AG09309 (cell line): ENCODE data around the gene LAD1.

Experiments
- DNase-seq: peaks from one replicate; pipeline ENCODE4 v3.0.0-alpha.2; 2010; ENCODE audit warnings: low read depth
- H3K4me3 ChIP-seq: 2 replicates; pipeline ENCODE4 v1.5.1; 2011; ENCODE audit warnings: mild to moderate bottlenecking, low read depth, low read length, moderate library complexity; ENCODE audit not compliant: control insufficient read depth
- CTCF ChIP-seq: IDR thresholded peaks from 2 replicates; pipeline ENCODE4 v1.5.1; 2011; ENCODE audit warnings: mild to moderate bottlenecking, low read depth, low read length, inconsistent platforms; ENCODE audit not compliant: insufficient read depth, control insufficient read depth; ENCODE audit errors: missing control alignments

Gene LAD1

GRCh38 chr1:201420608-201421002, 21.5 kb upstream of the LAD1 start:
- no peak overlapping the region for H3K4me3 ChIP-seq
- DNase-seq: no peak
- no peak for TF ChIP-seq CTCF

DNA sequence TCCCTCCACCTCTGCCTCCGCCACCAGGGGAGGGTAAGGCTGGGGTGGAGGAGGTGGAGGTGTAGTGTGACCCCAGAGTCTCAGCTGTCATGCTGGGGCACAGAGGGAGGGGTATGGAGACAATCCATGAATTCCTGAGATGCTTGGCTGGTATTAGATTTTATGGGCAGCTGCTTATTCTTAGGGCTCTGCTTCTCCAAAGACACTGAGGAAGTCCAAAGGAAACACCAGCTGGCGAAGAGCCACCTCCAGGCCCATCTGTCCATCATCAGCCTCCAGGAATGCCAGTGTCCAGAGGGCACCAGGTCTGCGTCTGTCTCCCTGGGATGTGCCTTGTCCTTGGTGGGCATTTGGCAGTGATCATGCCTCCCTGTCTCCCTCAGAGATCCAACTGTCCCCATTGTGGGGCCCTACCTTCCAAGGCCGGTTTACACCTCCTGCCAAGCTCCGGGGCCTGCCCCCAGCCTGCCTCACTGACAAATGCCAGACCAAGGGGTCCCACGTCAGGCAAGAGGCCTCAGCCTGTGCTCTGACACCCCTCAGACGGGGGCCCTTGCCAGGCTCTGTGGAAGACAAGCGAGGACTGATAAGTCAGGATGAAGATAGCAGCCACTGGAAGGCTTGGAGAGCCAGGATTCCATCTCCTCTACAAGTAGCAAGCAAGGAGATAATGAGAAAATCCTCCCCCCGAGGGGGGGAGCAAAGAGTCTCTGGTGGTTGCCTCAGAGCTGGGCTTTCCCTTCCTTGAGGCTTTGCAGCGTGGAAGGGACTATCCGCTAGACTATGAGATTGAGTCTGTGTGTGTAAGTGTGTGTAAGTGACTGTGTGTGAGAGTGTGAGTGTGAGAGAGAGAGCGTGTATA, 20.9 kb upstream of the LAD1 start:
- no peak overlapping the region for H3K4me3 ChIP-seq
- TF ChIP-seq CTCF: no peak

GRCh38 chr1:201419256-201419655, 20.1 kb upstream of the LAD1 start:
- H3K4me3 ChIP-seq: no peak overlapping the region
- DNase-seq: no peak

More for the DNA sequence above, 20.9 kb upstream of the LAD1 start:
- no peak for DNase-seq

DNA sequence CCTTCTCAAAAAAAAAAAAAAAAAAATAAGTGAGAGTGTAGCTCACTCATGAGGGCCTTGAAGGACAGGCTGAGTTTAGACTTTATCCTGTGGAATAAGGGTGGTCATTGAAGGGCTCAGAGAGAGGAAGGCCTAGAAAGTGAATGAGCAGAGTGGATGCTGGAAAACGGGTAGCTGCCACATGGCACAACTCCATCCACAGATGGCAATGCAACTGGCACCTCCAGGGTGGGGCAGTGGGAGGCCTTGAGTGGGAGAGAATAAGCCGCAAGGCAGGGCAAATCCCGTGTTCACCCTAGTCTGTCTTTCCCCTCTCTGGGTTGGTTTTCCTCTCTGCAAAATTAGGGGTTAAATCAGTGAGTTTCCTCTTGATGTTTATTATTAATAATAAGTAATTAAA, 19.3 kb upstream of the LAD1 start:
- H3K4me3 ChIP-seq: no peak overlapping the region
- no peak for TF ChIP-seq CTCF
- no peak for DNase-seq

More at GRCh38 chr1:201419256-201419655, 20.1 kb upstream of the LAD1 start:
- TF ChIP-seq CTCF: no peak

GRCh38 chr1:201414051-201414738, 15.1 kb upstream of the LAD1 start:
- no peak for TF ChIP-seq CTCF
- no peak for DNase-seq
- H3K4me3 ChIP-seq: no peak overlapping the region

DNA sequence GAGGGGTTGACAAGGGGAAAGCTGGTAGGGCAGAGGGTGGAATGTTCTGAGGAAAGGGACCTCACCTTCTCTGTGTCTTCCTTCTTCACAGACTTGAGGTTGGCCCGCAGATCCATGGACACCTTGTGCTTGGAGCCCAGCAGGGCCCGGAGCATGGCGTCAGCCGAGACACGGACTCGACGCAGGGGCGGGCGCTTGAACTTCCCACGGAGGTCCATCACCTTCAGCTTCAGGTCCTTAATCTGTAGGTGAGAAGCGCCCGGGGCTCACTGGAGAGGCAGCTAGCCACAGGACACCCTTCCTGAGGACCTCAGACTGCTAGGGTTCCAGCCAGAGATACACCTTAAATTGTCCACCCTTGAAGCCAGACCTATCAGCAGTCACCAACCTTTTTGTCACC, 12.2 kb upstream of the LAD1 start:
- no peak for DNase-seq
- no peak for TF ChIP-seq CTCF
- no peak overlapping the region for H3K4me3 ChIP-seq

DNA sequence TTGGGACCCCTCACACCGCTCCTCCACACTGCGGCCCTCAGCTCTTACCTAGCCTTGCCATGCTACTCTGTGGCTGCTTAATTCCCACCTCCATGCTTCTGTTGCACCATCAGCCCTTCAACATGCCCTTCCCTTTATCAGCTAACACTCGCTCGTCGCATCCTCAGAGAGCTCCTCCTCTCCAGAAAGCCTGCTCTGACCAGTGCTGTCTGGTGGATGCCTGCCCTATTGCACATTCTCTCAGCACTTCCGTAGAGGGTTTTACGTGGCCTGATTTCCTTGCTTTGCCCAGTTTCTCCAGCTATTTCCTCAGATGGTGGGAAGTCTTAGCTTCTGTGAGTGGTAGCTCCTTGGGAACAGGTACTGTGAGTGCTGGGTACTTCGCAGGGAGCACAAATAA, 10.3 kb upstream of the LAD1 start:
- H3K4me3 ChIP-seq: no peak overlapping the region
- no peak for DNase-seq
- no peak for TF ChIP-seq CTCF
